Liver (tissue), 3 donors: ENCODE measurements around the gene COMMD10.
A peak's percentile ranks its signal among the peaks of the same experiment; 100 is the strongest.

Experiments
- EGR1 ChIP-seq, 2 donors: IDR thresholded peaks; 2 replicates each; pipeline ENCODE4 v1.6.1; 2016 to 2018; ENCODE audit warnings: antibody characterized with exemption in 2 of 2, low read depth in 2 of 2
- FOXA1 ChIP-seq: IDR thresholded peaks from 2 replicates; pipeline ENCODE4 v1.6.1; 2016; ENCODE audit warnings: antibody characterized with exemption
- FOXA2 ChIP-seq: IDR thresholded peaks from 2 replicates; pipeline ENCODE4 v1.6.1; 2016; ENCODE audit warnings: antibody characterized with exemption
- GABPA ChIP-seq, 2 donors: IDR thresholded peaks in 1 of 2; conservative IDR thresholded peaks in 1 of 2; 2 replicates each; pipeline ENCODE4 v1.6.1; 2016; ENCODE audit warnings: antibody characterized with exemption in 2 of 2, mild to moderate bottlenecking in 1 of 2, moderate library complexity in 1 of 2
- JUND ChIP-seq, 2 donors: IDR thresholded peaks; 2 replicates each; pipeline ENCODE4 v1.6.1; 2016; ENCODE audit warnings: antibody characterized with exemption in 2 of 2
- NR2F2 ChIP-seq: IDR thresholded peaks from 2 replicates; pipeline ENCODE4 v1.6.1; 2016; ENCODE audit warnings: antibody characterized with exemption
- RAD21 ChIP-seq, 2 donors: IDR thresholded peaks; 2 replicates each; pipeline ENCODE4 v1.6.1; 2016; ENCODE audit warnings: antibody characterized with exemption in 2 of 2, mild to moderate bottlenecking in 2 of 2
- REST ChIP-seq: IDR thresholded peaks from 2 replicates; pipeline ENCODE4 v1.6.1; 2016; ENCODE audit warnings: antibody characterized with exemption, mild to moderate bottlenecking
- SP1 ChIP-seq: IDR thresholded peaks from 2 replicates; pipeline ENCODE4 v1.6.1; 2018; ENCODE audit warnings: antibody characterized with exemption, mild to moderate bottlenecking
- TAF1 ChIP-seq: conservative IDR thresholded peaks from 2 replicates; pipeline ENCODE4 v1.6.1; 2016; ENCODE audit warnings: antibody characterized with exemption, mild to moderate bottlenecking
- YY1 ChIP-seq: IDR thresholded peaks from 2 replicates; pipeline ENCODE4 v1.6.1; 2016; ENCODE audit warnings: antibody characterized with exemption, mild to moderate bottlenecking
- ZBTB33 ChIP-seq: IDR thresholded peaks from 2 replicates; pipeline ENCODE4 v1.6.1; 2016; ENCODE audit warnings: antibody characterized with exemption
- TF ChIP-seq, protein P1 (sequence below): fragments of 150-350 bp; IDR thresholded peaks from 2 replicates; pipeline ENCODE4 v1.5.1; 2017; ENCODE audit warnings: improper control_type of control experiment, low read depth, low read length; ENCODE audit not compliant: missing input control
- TF ChIP-seq, protein P2 (sequence below): IDR thresholded peaks from 2 replicates; pipeline ENCODE4 v1.6.1; 2016; ENCODE audit warnings: antibody characterized with exemption
- donor health status: healthy.
- donor health status: healthy.

DNA sequence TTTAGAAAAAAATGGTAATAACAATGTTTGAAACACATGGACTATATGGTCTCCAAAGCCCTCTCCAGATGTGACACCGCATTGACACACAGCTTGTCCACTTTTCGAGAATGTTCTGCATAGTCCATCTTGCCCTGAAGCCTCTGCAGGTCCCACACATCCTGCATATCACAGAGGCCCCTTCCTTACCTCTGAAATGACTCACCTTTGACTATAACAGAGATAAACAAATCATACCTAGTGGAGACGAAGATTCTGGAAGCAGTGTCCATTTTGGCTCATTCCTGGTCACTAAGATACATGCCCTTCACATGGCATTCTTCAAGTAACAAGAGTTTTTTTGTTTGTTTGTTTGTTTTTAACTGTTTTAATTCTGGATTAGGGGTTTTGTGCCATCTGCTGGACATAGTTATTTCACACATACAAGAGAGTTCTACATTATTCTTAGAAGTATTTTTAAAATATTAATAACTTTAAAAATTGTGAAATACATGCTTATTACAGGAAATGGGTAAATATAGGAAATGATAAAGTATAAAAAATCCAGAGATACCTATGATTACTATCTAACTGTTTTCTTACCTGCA, 47.5 kb upstream of the COMMD10 start:
- TF ChIP-seq GABPA (IDR thresholded peaks at IDR 0.05 in 1 of 2, conservative IDR thresholded peaks at IDR 0.05 in 1 of 2) (no peak), JUND (IDR thresholded peaks at IDR 0.05) (no peak), NR2F2 (no peak), YY1 (no peak), FOXA1 (no peak), TAF1 (no peak), REST (no peak), SP1 (no peak), RAD21 (IDR thresholded peaks at IDR 0.05) (peak in 1 of 2 donors; percentile 25), EGR1 (IDR thresholded peaks at IDR 0.05; ENCODE audit: low read depth in 2 of 2) (no peak), FOXA2 (no peak), ZBTB33 (no peak)
- TF ChIP-seq, protein P1, sequence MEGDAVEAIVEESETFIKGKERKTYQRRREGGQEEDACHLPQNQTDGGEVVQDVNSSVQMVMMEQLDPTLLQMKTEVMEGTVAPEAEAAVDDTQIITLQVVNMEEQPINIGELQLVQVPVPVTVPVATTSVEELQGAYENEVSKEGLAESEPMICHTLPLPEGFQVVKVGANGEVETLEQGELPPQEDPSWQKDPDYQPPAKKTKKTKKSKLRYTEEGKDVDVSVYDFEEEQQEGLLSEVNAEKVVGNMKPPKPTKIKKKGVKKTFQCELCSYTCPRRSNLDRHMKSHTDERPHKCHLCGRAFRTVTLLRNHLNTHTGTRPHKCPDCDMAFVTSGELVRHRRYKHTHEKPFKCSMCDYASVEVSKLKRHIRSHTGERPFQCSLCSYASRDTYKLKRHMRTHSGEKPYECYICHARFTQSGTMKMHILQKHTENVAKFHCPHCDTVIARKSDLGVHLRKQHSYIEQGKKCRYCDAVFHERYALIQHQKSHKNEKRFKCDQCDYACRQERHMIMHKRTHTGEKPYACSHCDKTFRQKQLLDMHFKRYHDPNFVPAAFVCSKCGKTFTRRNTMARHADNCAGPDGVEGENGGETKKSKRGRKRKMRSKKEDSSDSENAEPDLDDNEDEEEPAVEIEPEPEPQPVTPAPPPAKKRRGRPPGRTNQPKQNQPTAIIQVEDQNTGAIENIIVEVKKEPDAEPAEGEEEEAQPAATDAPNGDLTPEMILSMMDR: no peak
- TF ChIP-seq, protein P2, sequence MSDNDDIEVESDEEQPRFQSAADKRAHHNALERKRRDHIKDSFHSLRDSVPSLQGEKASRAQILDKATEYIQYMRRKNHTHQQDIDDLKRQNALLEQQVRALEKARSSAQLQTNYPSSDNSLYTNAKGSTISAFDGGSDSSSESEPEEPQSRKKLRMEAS: no peak
